Aorta (tissue), 5 donors: Measurements from ENCODE around the gene FOXA2. TPM values are rescaled to one million over a fixed set of nuclear protein-coding genes. Genes with fewer than 3 reads are reported as not detected.
"Not testable (repeated sequence)": the region's sequence is repeated elsewhere in the genome, so short reads cannot be mapped to it uniquely, and the experiment has no call there.

Experiments
- ATAC-seq: fragments of 200-7000 bp; cut with Tn5 transposase; one replicate; pipeline ENCODE4 v1.9.1; 2022; ENCODE audit warnings: moderate library complexity; ENCODE audit not compliant: low FRiP score
- DNase-seq, 2 donors: peaks; one replicate each; pipeline ENCODE4 v3.0.0-alpha.2; 2020
- H3K27ac ChIP-seq, 2 donors: one replicate each; pipeline ENCODE4 v1.5.1; 2013; ENCODE audit warnings: low read length in 2 of 2, mild to moderate bottlenecking in 2 of 2, moderate library complexity in 2 of 2, control low read depth in 1 of 2, inconsistent platforms in 1 of 2, low read depth in 1 of 2
- H3K27me3 ChIP-seq, 2 donors: one replicate each; pipeline ENCODE4 v1.6.1; 2013; ENCODE audit warnings: control low read depth in 1 of 2, low read length in 1 of 2, mild to moderate bottlenecking in 1 of 2, moderate library complexity in 1 of 2; ENCODE audit not compliant: insufficient read depth in 2 of 2, control insufficient read depth in 1 of 2
- H3K36me3 ChIP-seq, 2 donors: one replicate each; pipeline ENCODE4 v1.6.1; 2013; ENCODE audit warnings: control low read depth in 1 of 2, low read length in 1 of 2, mild to moderate bottlenecking in 1 of 2; ENCODE audit not compliant: insufficient read depth in 2 of 2, control insufficient read depth in 1 of 2
- H3K4me1 ChIP-seq, 2 donors: one replicate each; pipeline ENCODE4 v1.6.1; 2013; ENCODE audit warnings: low read length in 2 of 2, control low read depth in 1 of 2, mild to moderate bottlenecking in 1 of 2, moderate library complexity in 1 of 2; ENCODE audit not compliant: insufficient read depth in 2 of 2, control insufficient read depth in 1 of 2
- H3K4me3 ChIP-seq, 2 donors: one replicate each; pipeline ENCODE4 v1.5.1; 2013; ENCODE audit warnings: low read length in 2 of 2, control low read depth in 1 of 2, mild to moderate bottlenecking in 1 of 2
- H3K9me3 ChIP-seq: one replicate; pipeline ENCODE4 v1.6.1; 2013; ENCODE audit warnings: mild to moderate bottlenecking, low read length; ENCODE audit not compliant: control insufficient read depth
- WGBS, 2 donors: extraction: QIAGEN DNeasy Blood & Tissue Kit; methylation state at CpG; one replicate each; pipeline ENCODE4 v1.1.7; 2013; 5-methylcytosine and 5-hydroxymethylcytosine counted together
- intact Hi-C, 2 donors: fragments of 100-400 bp; cut with DNase I; formaldehyde crosslinking; loops; one replicate each; pipeline versions ENCODE4 v1.14.2 to v1.15.0; 2022
- polyA plus RNA-seq, 2 donors: library from polyadenylated mRNA; stranded (reverse); fragments of 200-250 nt; gene quantifications; one replicate each; pipeline ENCODE4 v1.2.3, GENCODE V29; 2013
- total RNA-seq, 2 donors: library from RNA; stranded (reverse); fragmentation: NEBNext Ultra II Directional; extraction: Animal tissue kit (Norgen Biotek cat#: 25700); gene quantifications; one replicate each; pipeline ENCODE4 v1.2.1, GENCODE V29; 2021
- donor health status: healthy with polysubstance abuse.
- donor health status: Bipolar disorder and iron deficiency.
- donor health status: DM: no; HTN: no; CAD: no.
- donor health status: DM: no; HTN: no; CAD: no.
- donor health status: DM: yes; HTN: yes; CAD: no.

Gene FOXA2
- total and polyA plus RNA-seq, 4 donors, result 0.88 TPM; not detected in 3

GRCh38 chr20:22555791-22556564, 28.4 kb downstream of the FOXA2 start:
- Histone ChIP-seq H3K4me1 (no peaks in the 10 kb centered on the region), H3K27ac (no peak overlapping the region), H3K9me3 (peaks cover 2% of the 10 kb centered on the region), H3K27me3 (no peaks in the 10 kb centered on the region), H3K4me3 (no peak overlapping the region), H3K36me3 (no peaks in the 10 kb centered on the region)
- DNase-seq, result no peak
- intact Hi-C loops, result no loop called here
- WGBS, 2 donors, result 73 to 76% methylated on average over 5 of the region's 5 CpGs
- no peak for ATAC-seq

- H3K27ac ChIP-seq, result no peak overlapping the region
- WGBS, 2 donors, result 89 to 97% methylated on average over 2 of the region's 2 CpGs
- H3K4me3 ChIP-seq, result no peak overlapping the region
- ATAC-seq, result no peak
- no peaks in the 10 kb centered on the region for H3K9me3 ChIP-seq
- no peak for DNase-seq
- H3K4me1 ChIP-seq, result no peaks in the 10 kb centered on the region
- intact Hi-C loops, result no loop called here
- no peaks in the 10 kb centered on the region for H3K36me3 ChIP-seq
- H3K27me3 ChIP-seq, result no peaks in the 10 kb centered on the region
These were observed 30.0 kb downstream of the FOXA2 start for GRCh38 chr20:22554391-22554790.

DNA sequence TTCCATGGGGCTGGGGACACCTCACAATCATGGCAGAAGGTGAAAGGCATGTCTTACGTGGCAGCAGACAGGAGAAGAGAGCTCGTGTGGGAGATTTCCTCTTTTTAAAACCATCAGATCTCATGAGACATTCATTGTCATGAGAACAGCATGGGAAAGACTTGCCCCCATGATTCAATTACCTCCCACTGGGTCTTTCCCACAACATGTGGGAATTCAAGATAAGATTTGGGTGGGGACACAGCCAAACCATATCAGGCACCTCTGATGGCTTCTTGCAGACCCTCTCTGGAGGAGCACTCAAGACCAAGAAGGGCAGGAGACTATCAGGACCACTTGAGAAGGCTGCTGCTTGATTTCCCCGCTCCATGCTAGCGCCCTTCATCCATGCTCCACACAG, 33.9 kb downstream of the FOXA2 start:
- H3K9me3 ChIP-seq, H3K4me1 ChIP-seq, H3K4me3 ChIP-seq, H3K27me3 ChIP-seq, DNase-seq, H3K27ac ChIP-seq, intact Hi-C loops, ATAC-seq, H3K36me3 ChIP-seq: not testable (repeated sequence)
- 75 to 78% methylated on average over 4 of the region's 4 CpGs for WGBS, 2 donors

GRCh38 chr20:22548040-22548439, 36.3 kb downstream of the FOXA2 start:
- no peaks in the 10 kb centered on the region for H3K4me1 ChIP-seq
- intact Hi-C loops, result no loop called here
- H3K4me3 ChIP-seq, result no peak overlapping the region
- no peaks in the 10 kb centered on the region for H3K9me3 ChIP-seq
- no peaks in the 10 kb centered on the region for H3K27me3 ChIP-seq
- ATAC-seq, result no peak
- H3K36me3 ChIP-seq, result no peaks in the 10 kb centered on the region
- no peak overlapping the region for H3K27ac ChIP-seq
- 60 to 65% methylated on average over 4 of the region's 4 CpGs for WGBS, 2 donors
- DNase-seq, result no peak

- H3K4me1 ChIP-seq, result no peaks in the 10 kb centered on the region
- H3K27me3 ChIP-seq, result no peaks in the 10 kb centered on the region
- H3K27ac ChIP-seq, result no peak overlapping the region
- no peak overlapping the region for H3K4me3 ChIP-seq
- H3K9me3 ChIP-seq, result no peaks in the 10 kb centered on the region
- no peak for ATAC-seq
- no peak for DNase-seq
- 66 to 76% methylated on average over 3 of the region's 3 CpGs for WGBS, 2 donors
- intact Hi-C loops, result no loop called here
- no peaks in the 10 kb centered on the region for H3K36me3 ChIP-seq
These were observed 38.0 kb downstream of the FOXA2 start for GRCh38 chr20:22546344-22546743.

DNA sequence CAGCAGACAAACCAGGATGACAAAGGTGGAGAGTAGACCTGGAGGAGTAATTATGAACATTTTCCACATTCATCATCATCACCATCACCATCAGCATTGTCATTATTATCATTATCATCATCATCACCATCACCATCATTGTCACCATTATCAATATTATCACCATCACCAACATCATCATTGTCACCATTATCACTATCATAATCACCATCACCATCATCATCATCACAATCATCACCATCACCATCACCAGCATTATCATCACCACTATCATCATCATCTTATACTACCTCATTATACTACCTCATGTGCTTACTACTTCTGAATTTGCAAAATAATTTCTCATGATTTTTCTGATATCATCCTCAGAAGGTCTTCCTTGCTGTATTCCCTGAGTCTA, 39.3 kb downstream of the FOXA2 start:
- ATAC-seq, result no peak
- Histone ChIP-seq H3K27ac (no peak overlapping the region), H3K4me3 (no peak overlapping the region), H3K9me3 (no peaks in the 10 kb centered on the region), H3K4me1 (no peaks in the 10 kb centered on the region), H3K27me3 (peaks cover 0 to under 1% of the 10 kb centered on the region in 2 donors), H3K36me3 (no peaks in the 10 kb centered on the region)
- no peak for DNase-seq
- intact Hi-C loops, result no loop called here

- WGBS, 2 donors, result 14 to 26% methylated on average over 1 of the region's 1 CpG
- intact Hi-C loops, result no loop called here
- Histone ChIP-seq H3K4me1 (no peaks in the 10 kb centered on the region), H3K4me3 (no peak overlapping the region), H3K36me3 (no peaks in the 10 kb centered on the region), H3K27ac (no peak overlapping the region), H3K27me3 (peaks cover 0 to 3% of the 10 kb centered on the region in 2 donors), H3K9me3 (no peaks in the 10 kb centered on the region)
- no peak for ATAC-seq
- DNase-seq, result no peak
These were observed 39.9 kb downstream of the FOXA2 start for GRCh38 chr20:22544462-22544861.

- H3K27ac ChIP-seq, result no peak overlapping the region
- no peaks in the 10 kb centered on the region for H3K36me3 ChIP-seq
- WGBS, 2 donors, result 40 to 42% methylated on average over 1 of the region's 1 CpG
- ATAC-seq, result no peak
- DNase-seq, result no peak
- H3K4me1 ChIP-seq, result no peaks in the 10 kb centered on the region
- H3K9me3 ChIP-seq, result no peaks in the 10 kb centered on the region
- peaks cover 0 to 3% of the 10 kb centered on the region in 2 donors for H3K27me3 ChIP-seq
- H3K4me3 ChIP-seq, result no peak overlapping the region
- intact Hi-C loops, result no loop called here
These were observed 41.9 kb downstream of the FOXA2 start for GRCh38 chr20:22542427-22542826.

DNA sequence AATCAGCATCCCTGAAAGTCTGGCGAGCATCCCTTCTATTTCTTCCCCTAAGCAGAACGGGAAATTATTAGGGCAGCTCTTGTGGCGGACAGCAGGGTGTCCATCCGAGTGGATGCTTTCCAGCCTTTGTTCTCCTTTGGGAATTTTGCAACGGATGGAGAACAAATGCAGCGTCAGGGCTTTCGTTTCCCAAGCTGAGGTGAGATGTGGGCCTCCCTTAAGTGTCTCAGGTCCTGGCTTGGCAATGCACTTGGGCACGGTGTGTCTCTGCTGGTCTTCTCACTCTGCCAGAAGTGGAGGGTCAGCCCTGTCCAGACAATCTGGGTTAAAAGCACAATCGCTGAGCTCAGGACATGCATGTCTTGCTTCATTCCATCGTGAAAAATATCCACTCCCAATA, 43.5 kb downstream of the FOXA2 start:
- Histone ChIP-seq H3K27me3 (peaks cover 0 to 3% of the 10 kb centered on the region in 2 donors), H3K27ac (no peak overlapping the region), H3K9me3 (no peaks in the 10 kb centered on the region), H3K36me3 (no peaks in the 10 kb centered on the region), H3K4me1 (no peaks in the 10 kb centered on the region), H3K4me3 (no peak overlapping the region)
- DNase-seq (no peak), ATAC-seq (no peak)
- WGBS, 2 donors, result 60 to 63% methylated on average over 10 of the region's 10 CpGs
- intact Hi-C loops, result no loop called here
